Activated T-cell treated with anti-CD3 and anti-CD28 coated beads, Interleukin-2, amount 50 U/mL, for 72 hours (primary cell): ENCODE data around the gene OAS3. TPM values are rescaled to one million over a fixed set of nuclear protein-coding genes. Genes with fewer than 3 reads are reported as not detected.
A peak's percentile ranks its signal among the peaks of the same experiment; 100 is the strongest.

ENCODE experiments used
- ATAC-seq, 2 donors: fragments of 150-1000 bp; cut with Tn5 transposase; replicated peaks in 1 of 2; 2 replicates each; pipeline ENCODE4 v1.10.0; 2021; ENCODE audit warnings: moderate library complexity in 2 of 2, mild to moderate bottlenecking in 1 of 2
- DNase-seq, 2 donors: peaks; one replicate each; pipeline ENCODE4 v3.0.0; 2021 to 2022; ENCODE audit warnings: mixed read lengths in 1 of 2
- H3K27ac Mint-ChIP-seq: one replicate; pipeline ENCODE4 v1.8.0; 2022; ENCODE audit warnings: mild to moderate bottlenecking, moderate library complexity, mixed read lengths
- H3K27me3 Mint-ChIP-seq: one replicate; pipeline ENCODE4 v1.8.0; 2022; ENCODE audit warnings: low read depth, mixed read lengths
- H3K36me3 Mint-ChIP-seq, 2 donors: one replicate each; pipeline ENCODE4 v1.8.0; 2022; ENCODE audit warnings: mixed read lengths in 2 of 2, mild to moderate bottlenecking in 1 of 2; ENCODE audit not compliant: insufficient read depth in 2 of 2
- H3K4me1 Mint-ChIP-seq: one replicate; pipeline ENCODE4 v1.8.0; 2022; ENCODE audit warnings: low read depth, mixed read lengths
- H3K4me3 Mint-ChIP-seq, 2 donors: one replicate each; pipeline ENCODE4 v1.8.0; 2022; ENCODE audit warnings: mild to moderate bottlenecking in 2 of 2, mixed read lengths in 2 of 2, moderate library complexity in 2 of 2
- H3K9me3 Mint-ChIP-seq, 2 donors: one replicate each; pipeline ENCODE4 v1.8.0; 2022; ENCODE audit warnings: mixed read lengths in 2 of 2
- total RNA-seq, 2 donors: library from RNA; stranded (reverse); gene quantifications; one replicate each; pipeline ENCODE4 v1.2.3, GENCODE V29; 2022

Gene OAS3
- total RNA-seq, 2 donors from 2014 or later, result 14.7 to 39.3 TPM

DNA sequence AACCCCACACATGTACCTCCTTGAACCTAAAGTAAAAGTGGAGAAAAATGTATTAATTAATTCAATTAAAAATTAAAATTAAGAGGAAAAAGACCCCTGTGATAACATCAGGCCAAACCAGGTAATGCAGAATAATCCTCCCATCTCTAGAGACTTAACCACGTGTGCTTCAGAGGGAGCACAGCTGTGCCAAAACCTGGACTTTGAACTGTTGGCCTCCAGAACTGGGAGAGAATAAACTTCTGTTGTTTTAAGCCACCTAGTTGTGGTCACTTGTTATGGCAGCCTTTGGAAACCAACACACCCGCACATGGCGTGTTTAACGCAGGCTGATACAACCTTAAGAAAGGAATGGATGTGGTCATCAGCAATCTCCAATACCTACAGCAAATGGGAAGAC is 63.9 kb downstream of the OAS3 start:
- Mint-ChIP-seq H3K9me3 (no peaks in the 10 kb centered on the region), H3K4me1 (no peaks in the 10 kb centered on the region), H3K36me3 (peaks cover 24 to 27% of the 10 kb centered on the region in 2 donors), H3K27ac (no peak overlapping the region), H3K27me3 (no peaks in the 10 kb centered on the region), H3K4me3 (no peak overlapping the region)
- DNase-seq (no peak), ATAC-seq (no peak)

DNA sequence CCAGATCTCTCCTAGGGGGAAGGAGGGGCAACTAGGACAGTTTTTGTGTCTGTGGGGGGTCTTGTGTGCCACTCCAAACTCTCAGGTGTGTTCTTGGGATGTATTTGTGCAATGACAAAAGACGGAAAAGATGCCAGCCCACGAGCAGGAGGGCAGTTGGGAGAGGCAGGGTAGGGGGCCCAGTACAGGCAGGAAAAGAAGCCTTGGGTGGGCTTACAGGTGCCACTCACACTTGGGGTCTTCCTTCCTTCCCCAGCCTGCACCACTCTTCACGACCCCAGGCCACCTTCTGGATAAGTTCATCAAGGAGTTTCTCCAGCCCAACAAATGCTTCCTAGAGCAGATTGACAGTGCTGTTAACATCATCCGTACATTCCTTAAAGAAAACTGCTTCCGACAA is 64.4 kb downstream of the OAS3 start:
- ATAC-seq (no peak), DNase-seq (no peak)
- Mint-ChIP-seq H3K4me1 (no peaks in the 10 kb centered on the region), H3K27ac (no peak overlapping the region), H3K36me3 (peaks cover 19 to 23% of the 10 kb centered on the region in 2 donors), H3K27me3 (no peaks in the 10 kb centered on the region), H3K9me3 (no peaks in the 10 kb centered on the region), H3K4me3 (no peak overlapping the region)

DNA sequence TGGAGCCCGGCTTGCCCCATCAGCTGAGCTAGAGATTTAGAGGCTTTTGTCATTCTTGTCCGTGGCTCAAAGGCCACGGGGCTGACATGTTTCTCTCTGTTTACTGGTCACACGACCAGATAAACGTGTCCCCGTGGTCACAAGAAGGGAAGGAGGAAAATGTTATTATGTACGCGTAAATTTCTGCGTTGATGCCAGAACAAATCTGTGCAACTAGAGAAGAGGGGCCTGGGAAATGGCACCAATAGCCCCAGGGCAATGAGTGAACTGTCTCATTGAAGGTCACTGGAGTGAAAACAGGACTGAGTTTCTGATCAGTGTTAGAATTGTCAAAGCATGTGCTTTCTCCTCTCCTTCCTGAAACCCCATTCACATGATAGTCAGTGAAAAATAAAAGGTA is 65.4 kb downstream of the OAS3 start:
- ATAC-seq (no peak), DNase-seq (no peak)
- Mint-ChIP-seq H3K36me3 (peaks cover 19 to 23% of the 10 kb centered on the region in 2 donors), H3K27me3 (no peaks in the 10 kb centered on the region), H3K4me3 (no peak overlapping the region), H3K27ac (no peak overlapping the region), H3K4me1 (no peaks in the 10 kb centered on the region), H3K9me3 (no peaks in the 10 kb centered on the region)

DNA sequence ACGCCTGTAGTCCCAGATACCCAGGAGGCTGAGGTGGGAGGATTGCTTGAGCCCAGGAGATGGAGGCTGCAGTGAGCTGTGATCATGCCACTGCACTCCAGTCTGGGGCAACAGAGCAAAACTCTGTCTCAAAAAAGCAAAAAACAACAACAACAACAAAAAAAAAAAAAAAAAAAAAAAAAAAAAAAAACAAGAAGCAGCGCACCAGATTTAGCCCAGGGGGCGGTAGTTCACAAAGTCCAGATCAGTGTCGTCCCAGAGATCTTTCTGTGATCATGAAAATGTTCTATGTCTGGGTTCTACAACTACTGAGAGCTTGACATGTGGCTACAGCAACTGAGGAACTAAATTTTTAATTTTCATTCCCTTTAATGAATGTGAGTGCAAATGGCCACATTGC is 67.5 kb downstream of the OAS3 start:
- Mint-ChIP-seq H3K9me3 (peaks cover 2 to 4% of the 10 kb centered on the region in 2 donors), H3K27me3 (no peaks in the 10 kb centered on the region), H3K27ac (no peak overlapping the region)

DNA sequence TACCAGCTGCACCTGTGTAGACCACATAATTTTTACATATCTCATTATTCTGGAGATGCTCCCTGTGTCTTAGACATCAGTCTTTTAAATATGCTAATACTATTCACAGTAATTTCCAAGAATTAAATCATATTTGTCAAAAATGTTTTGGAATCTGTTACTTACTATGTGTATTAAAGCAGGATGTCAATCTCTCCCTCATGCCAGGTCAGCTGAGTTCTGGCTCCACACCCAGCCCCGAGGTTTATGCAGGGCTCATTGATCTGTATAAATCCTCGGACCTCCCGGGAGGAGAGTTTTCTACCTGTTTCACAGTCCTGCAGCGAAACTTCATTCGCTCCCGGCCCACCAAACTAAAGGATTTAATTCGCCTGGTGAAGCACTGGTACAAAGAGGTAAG is 67.9 kb downstream of the OAS3 start:
- Mint-ChIP-seq H3K4me3 (no peak overlapping the region), H3K36me3 (peaks cover 23 to 39% of the 10 kb centered on the region in 2 donors), H3K9me3 (peaks cover 4 to 7% of the 10 kb centered on the region in 2 donors), H3K4me1 (no peaks in the 10 kb centered on the region), H3K27ac (no peak overlapping the region), H3K27me3 (no peaks in the 10 kb centered on the region)
- ATAC-seq (no peak), DNase-seq (no peak)

More for the DNA sequence above, 67.5 kb downstream of the OAS3 start:
- Mint-ChIP-seq H3K36me3 (peaks cover 20 to 35% of the 10 kb centered on the region in 2 donors), H3K4me3 (no peak overlapping the region), H3K4me1 (no peaks in the 10 kb centered on the region)
- no peak for DNase-seq
- ATAC-seq, result no peak

DNA sequence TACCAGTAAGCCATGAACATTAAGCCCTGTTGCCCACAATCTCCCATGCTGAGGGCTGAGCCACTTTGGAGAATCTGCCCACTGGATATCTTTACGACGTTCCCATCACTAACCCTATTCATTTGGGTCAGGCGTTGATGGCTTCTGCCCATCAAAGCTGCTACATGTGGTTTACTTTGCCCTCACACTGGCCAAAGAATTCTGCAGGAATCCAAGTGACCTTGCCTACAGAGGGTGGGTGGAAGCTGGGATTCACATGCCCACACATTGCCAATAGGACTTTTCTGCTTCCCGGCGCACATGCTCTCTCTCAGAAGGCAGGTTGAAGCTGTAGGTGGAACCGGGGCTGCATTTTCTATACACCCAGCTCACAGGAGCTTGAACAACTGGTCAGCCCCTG is 68.4 kb downstream of the OAS3 start:
- no peak overlapping the region for H3K4me3 Mint-ChIP-seq
- H3K27ac Mint-ChIP-seq, result no peak overlapping the region
- DNase-seq (no peak), ATAC-seq (no peak)
- H3K36me3 Mint-ChIP-seq, result peaks cover 21 to 43% of the 10 kb centered on the region in 2 donors
- H3K27me3 Mint-ChIP-seq, result no peaks in the 10 kb centered on the region
- peaks cover 4 to 8% of the 10 kb centered on the region in 2 donors for H3K9me3 Mint-ChIP-seq
- no peaks in the 10 kb centered on the region for H3K4me1 Mint-ChIP-seq

DNA sequence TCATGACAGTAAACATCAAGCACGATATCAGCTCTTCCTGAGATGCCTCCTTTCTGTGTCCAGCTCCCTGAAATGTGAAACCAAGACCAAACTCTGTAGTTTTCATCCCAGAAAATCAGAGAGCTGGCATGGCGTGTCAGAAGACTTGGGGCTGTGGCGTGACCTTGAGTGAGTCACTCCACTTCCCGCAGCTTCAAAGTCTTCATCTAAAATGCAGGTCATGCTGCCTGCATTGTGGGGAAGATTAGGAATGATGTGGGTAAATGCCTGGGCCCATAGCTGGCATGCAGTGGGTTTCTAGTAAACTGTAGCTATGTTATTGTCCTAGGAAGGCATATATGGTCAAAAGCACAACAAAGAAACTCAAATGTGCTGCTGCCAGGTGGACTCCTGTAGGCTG is 68.9 kb downstream of the OAS3 start:
- DNase-seq (no peak), ATAC-seq (no peak)
- H3K36me3 Mint-ChIP-seq, result peaks cover 21 to 48% of the 10 kb centered on the region in 2 donors
- no peaks in the 10 kb centered on the region for H3K4me1 Mint-ChIP-seq
- no peak overlapping the region for H3K27ac Mint-ChIP-seq
- H3K27me3 Mint-ChIP-seq, result no peaks in the 10 kb centered on the region
- peaks cover 4 to 11% of the 10 kb centered on the region in 2 donors for H3K9me3 Mint-ChIP-seq
- H3K4me3 Mint-ChIP-seq, result no peak overlapping the region

DNA sequence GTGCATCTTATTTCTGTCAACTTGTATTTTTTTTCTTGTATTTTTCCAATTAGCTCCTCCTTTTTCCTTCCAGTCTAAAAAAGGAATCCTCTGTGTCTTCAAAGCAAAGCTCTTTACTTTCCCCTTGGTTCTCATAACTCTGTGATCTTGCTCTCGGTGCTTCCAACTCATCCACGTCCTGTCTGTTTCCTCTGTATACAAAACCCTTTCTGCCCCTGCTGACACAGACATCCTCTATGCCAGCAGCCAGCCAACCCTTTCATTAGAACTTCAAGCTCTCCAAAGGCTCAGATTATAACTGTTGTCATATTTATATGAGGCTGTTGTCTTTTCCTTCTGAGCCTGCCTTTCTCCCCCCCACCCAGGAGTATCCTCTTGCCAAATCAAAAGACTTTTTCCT is 72.4 kb downstream of the OAS3 start:
- Mint-ChIP-seq H3K27ac (no peak overlapping the region), H3K4me3 (no peak overlapping the region), H3K27me3 (no peaks in the 10 kb centered on the region), H3K9me3 (peaks cover 4 to 11% of the 10 kb centered on the region in 2 donors), H3K4me1 (no peaks in the 10 kb centered on the region), H3K36me3 (peaks cover 17 to 44% of the 10 kb centered on the region in 2 donors)
- DNase-seq (no peak), ATAC-seq (no peak)

DNA sequence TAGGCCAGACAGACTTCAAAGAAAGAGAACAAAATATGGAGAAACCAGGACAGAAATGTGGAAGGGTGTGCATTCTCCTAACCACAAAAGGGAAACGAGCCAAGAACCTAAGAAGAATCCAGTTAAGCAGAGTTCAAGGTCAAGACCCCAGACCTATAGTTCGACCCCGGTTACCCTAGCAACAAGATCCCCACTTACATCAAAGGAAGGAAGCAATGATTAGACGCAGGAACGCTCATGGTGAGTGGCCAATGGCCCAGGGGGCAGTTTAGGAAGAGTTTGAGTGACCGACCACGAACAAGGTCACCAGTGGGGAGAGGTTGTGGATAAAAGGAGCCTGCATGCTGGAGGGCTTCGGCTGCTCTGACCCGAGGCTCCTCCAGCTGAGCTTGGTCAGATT is 76.3 kb downstream of the OAS3 start:
- peaks cover 11 to 25% of the 10 kb centered on the region in 2 donors for H3K36me3 Mint-ChIP-seq
- ATAC-seq (no peak), DNase-seq (no peak)
- no peaks in the 10 kb centered on the region for H3K4me1 Mint-ChIP-seq
- no peaks in the 10 kb centered on the region for H3K27me3 Mint-ChIP-seq
- H3K4me3 Mint-ChIP-seq, result no peak overlapping the region
- H3K27ac Mint-ChIP-seq, result peak overlapping the region; percentile 62
- peaks cover 4 to 11% of the 10 kb centered on the region in 2 donors for H3K9me3 Mint-ChIP-seq

DNA sequence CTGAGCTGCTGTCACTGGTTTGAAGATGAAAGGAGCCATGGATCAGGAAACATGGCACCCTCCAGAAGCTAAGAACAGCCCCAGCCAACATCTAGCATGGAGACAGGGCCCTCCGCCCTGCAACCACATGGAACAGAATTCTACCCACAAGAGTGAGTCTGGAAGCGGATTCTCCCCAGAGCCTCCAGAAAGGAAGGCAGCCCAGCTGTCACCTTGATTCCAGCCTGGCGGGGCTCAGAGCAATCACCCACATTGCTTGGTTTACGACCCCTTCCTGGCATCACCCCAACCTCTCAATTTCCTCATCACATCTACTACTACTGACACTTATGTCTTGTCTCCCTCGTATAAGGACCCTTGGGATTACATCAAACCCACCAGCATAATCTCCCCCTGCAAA is 78.5 kb downstream of the OAS3 start:
- H3K4me1 Mint-ChIP-seq, result peaks cover 6% of the 10 kb centered on the region
- ATAC-seq (peak in 1 of 2 donors; percentile 19), DNase-seq (no peak)
- H3K27me3 Mint-ChIP-seq, result no peaks in the 10 kb centered on the region
- peaks cover 0 to 4% of the 10 kb centered on the region in 2 donors for H3K36me3 Mint-ChIP-seq
- peaks cover 0 to under 1% of the 10 kb centered on the region in 2 donors for H3K9me3 Mint-ChIP-seq
- H3K27ac Mint-ChIP-seq, result peak overlapping the region; percentile 25
- no peak overlapping the region for H3K4me3 Mint-ChIP-seq

DNA sequence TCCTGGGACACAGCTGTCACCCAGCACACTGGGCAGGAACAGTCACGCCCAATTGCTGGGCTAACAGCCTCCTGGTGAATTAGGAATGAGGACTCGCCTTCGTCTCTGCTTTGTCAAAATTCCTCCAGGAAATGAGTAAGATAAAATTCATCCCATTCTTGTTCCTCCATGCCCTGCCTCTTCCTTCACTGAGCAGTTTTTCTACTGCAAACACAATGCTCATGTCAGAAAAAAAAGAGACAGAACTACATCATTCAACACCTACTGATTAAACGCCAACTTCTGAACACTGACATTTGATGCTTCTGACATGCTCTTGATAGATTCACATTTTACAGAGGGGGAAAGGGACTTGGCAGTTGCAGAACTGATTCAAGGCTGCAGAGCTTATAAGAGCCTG is 80.8 kb downstream of the OAS3 start:
- Mint-ChIP-seq H3K9me3 (no peaks in the 10 kb centered on the region), H3K27me3 (no peaks in the 10 kb centered on the region), H3K4me1 (peaks cover 18% of the 10 kb centered on the region), H3K4me3 (no peak overlapping the region), H3K36me3 (no peaks in the 10 kb centered on the region), H3K27ac (no peak overlapping the region)
- no peak for DNase-seq
- no peak for ATAC-seq

DNA sequence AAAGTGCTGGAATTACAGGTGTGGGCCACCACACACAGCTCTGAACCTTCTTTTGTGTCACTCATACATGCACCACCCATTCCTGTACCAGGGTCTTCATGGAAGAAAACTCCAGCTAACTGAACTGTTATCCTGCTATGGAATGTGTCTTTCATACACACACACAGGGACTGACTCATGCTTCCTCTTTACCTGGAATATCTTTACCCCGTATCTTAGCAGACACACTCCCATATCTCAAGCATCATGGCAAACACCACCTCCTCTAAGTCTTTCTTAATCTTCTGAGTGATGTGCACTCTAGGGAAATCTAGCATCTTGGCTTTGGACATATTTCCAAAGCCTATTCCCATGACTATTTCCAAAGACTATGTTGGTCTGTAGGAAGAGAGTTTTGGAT is 83.2 kb downstream of the OAS3 start:
- Mint-ChIP-seq H3K27ac (no peak overlapping the region), H3K4me3 (no peak overlapping the region), H3K27me3 (no peaks in the 10 kb centered on the region), H3K9me3 (no peaks in the 10 kb centered on the region), H3K36me3 (no peaks in the 10 kb centered on the region), H3K4me1 (peaks cover 18% of the 10 kb centered on the region)
- ATAC-seq (no peak), DNase-seq (no peak)
